ENCODE results near the gene ARFGAP3. TPM values are rescaled to one million over a fixed set of nuclear protein-coding genes. Genes with fewer than 3 reads are reported as not detected.

Gene ARFGAP3
- total and polyA plus RNA-seq, 2 experiments from 2014 or later, result 14.8 to 19.1 TPM

GRCh38 chr22:42893371-42894150 is 36.5 kb upstream of the ARFGAP3 start (continued):
- TF ChIP-seq ZNF462 (CRISPR knock-in tag; IDR thresholded peaks at IDR 0.05) (no peak), CREB1 (CRISPR knock-in tag; IDR thresholded peaks at IDR 0.05; ENCODE audit: low read depth) (no peak), NANOG (IDR thresholded peaks at IDR 0.05; ENCODE audit: borderline replicate concordance) (no peak), JUNB (IDR thresholded peaks at IDR 0.05; ENCODE audit: unreplicated experiment) (no peak), ZNF114 (CRISPR knock-in tag; IDR thresholded peaks at IDR 0.05) (no peak)

- H3K9me3 Mint-ChIP-seq, result no peaks in the 10 kb centered on the region
- Histone ChIP-seq H3K36me3 (ENCODE audit: insufficient read depth) (peaks cover 4% of the 10 kb centered on the region; the same call in 1 of the 2 replicates), H3K27ac (ENCODE audit: low read depth) (no peak overlapping the region), H4K20me1 (replicated peaks; ENCODE audit: insufficient read depth) (peaks cover 22% of the 10 kb centered on the region), H2AFZ (no peak overlapping the region), H3K4me3 (no peak overlapping the region), H3F3A (replicated peaks; ENCODE audit: low read depth) (no peaks in the 10 kb centered on the region), H3K79me2 (replicated peaks; ENCODE audit: insufficient read depth) (peaks cover 17% of the 10 kb centered on the region), H3K9me2 (ENCODE audit: insufficient read depth) (no peaks in the 10 kb centered on the region), H3K4me1 (ENCODE audit: insufficient read depth) (no peaks in the 10 kb centered on the region; the same call in 1 of the 2 replicates), H3K27me3 (ENCODE audit: insufficient read depth) (no peaks in the 10 kb centered on the region), H3K4me2 (no peak overlapping the region)
- no peak overlapping the region for H3K4me3 Mint-ChIP-seq
- no peak for ATAC-seq
- DNase-seq (ENCODE audit: low spot score), result no peak
- H3K27ac Mint-ChIP-seq, result no peak overlapping the region
- peaks cover 2% of the 10 kb centered on the region for H3K27me3 Mint-ChIP-seq (ENCODE audit: insufficient read depth, low read depth, poor library complexity)
- peaks cover 24% of the 10 kb centered on the region for H3K4me1 Mint-ChIP-seq
- no peak for TF ChIP-seq NANOG (IDR thresholded peaks at IDR 0.05; ENCODE audit: borderline replicate concordance)
- TF ChIP-seq ZNF462 (CRISPR knock-in tag; IDR thresholded peaks at IDR 0.05), result no peak
- TF ChIP-seq POLR2AphosphoS5 (IDR thresholded peaks at IDR 0.05; ENCODE audit: low read depth), result no peak
- TF ChIP-seq CREB1 (CRISPR knock-in tag; IDR thresholded peaks at IDR 0.05; ENCODE audit: low read depth), result no peak
- TF ChIP-seq EZH2phosphoT487 (IDR thresholded peaks at IDR 0.05; ENCODE audit: unreplicated experiment), result no peak
- TF ChIP-seq ZNF114 (CRISPR knock-in tag; IDR thresholded peaks at IDR 0.05), result no peak
- peaks cover 22% of the 10 kb centered on the region for H3K36me3 Mint-ChIP-seq (ENCODE audit: low read depth)
Observed at GRCh38 chr22:42892571-42893316, 35.7 kb upstream of the ARFGAP3 start.

All from GM23338 (cell line).